K562 (cell line): Measurements from ENCODE around the gene RITA1. TPM values are rescaled to one million over a fixed set of nuclear protein-coding genes. Genes with fewer than 3 reads are reported as not detected.

Experiments
- BCL6 ChIP-seq: fragments of 250-450 bp; sonication (Bioruptor Pico); IDR thresholded peaks from 2 replicates; pipeline ENCODE4 v1.4.0; 2020
- E2F6 ChIP-seq, 2 experiments: IDR thresholded peaks; 2 replicates each; pipeline ENCODE4 v1.6.1; 2011; ENCODE audit warnings: borderline replicate concordance in 1 of 2, control low read depth in 1 of 2, low read depth in 1 of 2, low read length in 1 of 2, mild to moderate bottlenecking in 1 of 2, mixed read lengths in 1 of 2, moderate library complexity in 1 of 2; ENCODE audit not compliant: insufficient read depth in 1 of 2, insufficient read length in 1 of 2, poor library complexity in 1 of 2, severe bottlenecking in 1 of 2; ENCODE audit errors: extremely low read depth in 1 of 2
- GATA2 ChIP-seq: sonication (generic); formaldehyde crosslinking; IDR thresholded peaks from 2 replicates; pipeline ENCODE4 v1.4.0; 2020; ENCODE audit warnings: mild to moderate bottlenecking, missing genetic modification reagents
- HDAC8 ChIP-seq: fragments of 450-650 bp; IDR thresholded peaks from 2 replicates; pipeline ENCODE4 v1.6.1; 2016; ENCODE audit warnings: mild to moderate bottlenecking, missing genetic modification characterization, moderate library complexity, missing compliant biosample characterization
- MNT ChIP-seq, 2 experiments: fragments of 450-650 bp; conservative IDR thresholded peaks; 2 replicates each; pipeline ENCODE4 v1.6.1; 2017; ENCODE audit warnings: mild to moderate bottlenecking in 2 of 2, moderate library complexity in 2 of 2
- NR2C1 ChIP-seq, 2 experiments: fragments of 450-650 bp; IDR thresholded peaks; 2 replicates each; pipeline ENCODE4 v1.6.1; 2017; ENCODE audit warnings: mild to moderate bottlenecking in 2 of 2, antibody characterized with exemption in 1 of 2, inconsistent platforms in 1 of 2, missing compliant biosample characterization in 1 of 2, missing genetic modification characterization in 1 of 2
- RNF219 ChIP-seq: fragments of 250-450 bp; sonication (Bioruptor Pico); IDR thresholded peaks from 2 replicates; pipeline ENCODE4 v1.5.0; 2022; ENCODE audit warnings: mild to moderate bottlenecking
- SREBF2 ChIP-seq: sonication (generic); formaldehyde crosslinking; IDR thresholded peaks from 2 replicates; pipeline ENCODE4 v1.4.0; 2020; ENCODE audit warnings: mild to moderate bottlenecking, missing genetic modification reagents
- SRSF9 ChIP-seq: fragments of 200-400 bp; formaldehyde crosslinking; IDR thresholded peaks from 2 replicates; pipeline ENCODE4 v1.6.1; 2017; ENCODE audit warnings: low read depth, low read length, borderline replicate concordance
- STAT5A ChIP-seq: IDR thresholded peaks from 2 replicates; pipeline ENCODE4 v1.6.1; 2012; ENCODE audit warnings: low read length, inconsistent platforms, borderline replicate concordance
- TBL1XR1 ChIP-seq, 2 experiments: IDR thresholded peaks; 2 replicates each; pipeline ENCODE4 v1.6.1; 2012; ENCODE audit warnings: improper control_type of control experiment in 2 of 2, low read length in 2 of 2, mild to moderate bottlenecking in 1 of 2
- ZBTB2 ChIP-seq: fragments of 450-650 bp; IDR thresholded peaks from 2 replicates; pipeline ENCODE4 v1.6.1; 2016; ENCODE audit warnings: antibody characterized with exemption
- ZFP30 ChIP-seq: fragments of 250-450 bp; sonication (Bioruptor Pico); IDR thresholded peaks from 2 replicates; pipeline ENCODE4 v1.8.0; 2022; ENCODE audit warnings: moderate library complexity, mild to moderate bottlenecking, inconsistent platforms, borderline replicate concordance
- ZNF316 ChIP-seq: fragments of 450-650 bp; IDR thresholded peaks from 2 replicates; pipeline ENCODE4 v1.6.1; 2016
- polyA plus RNA-seq, 8 experiments: library from polyadenylated mRNA; depleted of rRNA in 4 of 8; stranded (reverse) in 5 of 8; unstranded in 3 of 8; fragments of >200 nt; fragmentation: Nextera tagmentation in 2 of 8; fragmentation: Illumina TruSeq in 1 of 8; extraction: Ambion mirVana in 2 of 8; extraction: Trizol in 1 of 8; gene quantifications; 2 replicates each; pipeline versions ENCODE4 v1.2.1 to v1.2.3, GENCODE V29; 2011 to 2014; ENCODE audit warnings: inconsistent platforms in 1 of 8, missing spikeins in 1 of 8
- total RNA-seq, 7 experiments: library from RNA; depleted of rRNA in 6 of 7; stranded (reverse); fragments of >200 nt in 6 of 7; fragmentation: Illumina TruSeq in 2 of 7; extraction: Trizol in 2 of 7; gene quantifications; 2 replicates each; pipeline versions ENCODE4 v1.2.1 to v1.2.3, GENCODE V29; 2011 to 2021; ENCODE audit warnings: low replicate concordance in 1 of 7
- TF ChIP-seq, protein P1 (sequence below): IDR thresholded peaks from 2 replicates; pipeline ENCODE4 v1.6.1; 2012; ENCODE audit warnings: low read depth, low read length, improper control_type of control experiment, borderline replicate concordance

RITA1 gene
- total and polyA plus RNA-seq, 9 of the 15 experiments (the other 6 are each of a cell fraction or from before 2014, with no cell fraction given) = 2.8 to 40.4 (median 18.0) TPM

DNA sequence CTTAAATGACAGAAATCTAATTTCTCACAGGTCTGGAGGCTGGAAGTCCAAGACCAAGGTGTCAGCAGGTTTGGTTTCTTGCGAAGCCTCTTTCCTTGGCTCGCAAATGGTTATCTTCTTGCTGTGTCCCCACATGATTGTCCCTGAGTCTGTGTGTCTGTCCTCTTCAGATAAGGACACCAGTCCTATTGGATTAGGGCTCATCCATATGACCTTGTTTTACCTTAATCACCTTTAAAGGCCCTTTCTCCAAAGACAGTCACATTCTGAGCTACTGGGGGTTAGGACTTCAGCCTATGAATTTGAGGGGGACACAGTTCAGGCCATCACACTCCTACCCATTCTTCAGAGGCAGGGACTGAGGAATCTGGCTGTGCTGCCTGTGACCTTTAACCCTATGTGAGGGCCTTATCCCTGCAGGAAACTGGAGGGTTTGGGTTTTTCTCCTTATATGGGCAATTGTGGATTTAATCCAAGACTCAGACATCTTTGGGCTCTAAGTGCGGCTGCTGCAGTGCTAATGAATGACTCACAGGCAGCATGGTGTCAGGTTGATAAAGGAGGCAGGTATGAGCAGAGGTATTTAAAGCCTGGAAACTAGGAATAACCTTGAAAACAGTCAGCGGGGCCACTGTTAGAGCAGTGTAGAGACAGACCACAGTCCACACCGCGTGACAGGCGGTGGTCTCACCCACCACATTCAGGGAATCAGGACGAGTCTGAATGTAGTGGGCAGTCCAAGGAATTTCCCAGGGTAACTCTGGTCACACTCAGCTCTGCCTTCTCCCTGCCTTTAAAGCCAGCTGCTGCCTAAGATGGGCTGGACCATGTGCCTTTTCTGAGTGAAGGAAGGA is 45.9 kb downstream of the RITA1 start (continued):
- TF ChIP-seq E2F6 (IDR thresholded peaks at IDR 0.05; ENCODE audit: borderline replicate concordance in 1 of 2, extremely low read depth in 1 of 2, insufficient read depth in 1 of 2, insufficient read length in 1 of 2, low read depth in 1 of 2, low read length in 1 of 2, poor library complexity in 1 of 2, severe bottlenecking in 1 of 2) (peak in 1 of 2 experiments; percentile 38), BCL6 (CRISPR knock-in tag) (0 out of 2 replicates have a peak, but pooled peaks have one; percentile 8), SRSF9 (no peak), SREBF2 (no peak), NR2C1 (IDR thresholded peaks at IDR 0.05) (peak; percentile 94), NR2C1 (tag; IDR thresholded peaks at IDR 0.05) (peak; percentile 98), STAT5A (peak; percentile 52; the same call in 1 of the 2 replicates), ZFP30 (CRISPR knock-in tag) (no peak), TBL1XR1 (IDR thresholded peaks at IDR 0.05; ENCODE audit: low read length in 2 of 2) (peak in 1 of 2 experiments; percentile 53; a peak in 2 of 4 replicates), HDAC8 (tag) (peak; percentile 15; the same call in 1 of the 2 replicates), ZBTB2 (no peak), ZNF316 (peak; percentile 10; the same call in 1 of the 2 replicates), GATA2 (CRISPR knock-in tag) (peak; percentile 52; the same call in 1 of the 2 replicates), RNF219 (CRISPR knock-in tag) (no peak), MNT (conservative IDR thresholded peaks at IDR 0.05) (0 out of 4 replicates have a peak, but pooled peaks of 1 of the 2 experiments have one; percentile 46)
- TF ChIP-seq, protein P1, sequence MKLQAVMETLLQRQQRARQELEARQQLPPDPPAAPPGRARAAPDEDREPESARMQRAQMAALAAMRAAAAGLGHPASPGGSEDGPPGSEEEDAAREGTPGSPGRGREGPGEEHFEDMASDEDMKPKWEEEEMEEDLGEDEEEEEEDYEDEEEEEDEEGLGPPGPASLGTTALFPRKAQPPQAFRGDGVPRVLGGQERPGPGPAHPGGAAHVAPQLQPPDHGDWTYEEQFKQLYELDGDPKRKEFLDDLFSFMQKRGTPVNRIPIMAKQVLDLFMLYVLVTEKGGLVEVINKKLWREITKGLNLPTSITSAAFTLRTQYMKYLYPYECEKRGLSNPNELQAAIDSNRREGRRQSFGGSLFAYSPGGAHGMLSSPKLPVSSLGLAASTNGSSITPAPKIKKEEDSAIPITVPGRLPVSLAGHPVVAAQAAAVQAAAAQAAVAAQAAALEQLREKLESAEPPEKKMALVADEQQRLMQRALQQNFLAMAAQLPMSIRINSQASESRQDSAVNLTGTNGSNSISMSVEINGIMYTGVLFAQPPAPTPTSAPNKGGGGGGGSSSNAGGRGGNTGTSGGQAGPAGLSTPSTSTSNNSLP = peak; percentile 10; the same call in 1 of the 2 replicates
